Fibroblast of peridontal ligament (primary cell): ENCODE results near the gene TNP2.

Experiments
- DNase-seq: peaks from one replicate; pipeline ENCODE4 v3.0.0-alpha.2; 2010; ENCODE audit errors: extremely low read depth

Gene TNP2

DNA sequence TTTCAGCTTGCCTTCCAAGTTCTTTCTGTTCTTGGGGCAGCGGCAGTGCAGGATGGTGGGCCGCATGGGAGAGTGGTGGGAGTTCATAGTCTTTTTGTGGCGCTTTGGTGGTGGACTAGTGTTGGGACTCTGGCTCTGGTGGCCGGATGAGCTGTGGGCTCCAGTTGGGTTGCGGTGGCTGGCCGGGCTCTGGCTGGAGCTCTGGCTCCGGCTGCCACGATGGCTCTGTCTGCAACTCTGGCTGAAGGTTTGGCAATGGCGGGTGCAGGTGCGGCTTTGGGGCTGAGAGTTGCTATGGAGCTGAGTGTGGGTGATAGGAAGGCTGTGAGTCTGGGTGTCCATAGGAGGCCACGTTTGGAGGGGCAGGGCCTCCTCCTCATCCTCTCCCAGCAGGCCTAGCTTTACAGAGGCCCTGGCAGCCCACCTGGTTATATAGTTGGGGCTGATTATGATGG lies at the start of gene TNP2:
TSS of gene TNP2 (minus strand) at position 405 of the 455 bp plus-strand sequence. CDS start at position 342, 63 bp downstream.
- DNase-seq, result no peak

- no peak for DNase-seq
These were observed 49.7 kb upstream of the TNP2 start for GRCh38 chr16:11318817-11319216.

DNA sequence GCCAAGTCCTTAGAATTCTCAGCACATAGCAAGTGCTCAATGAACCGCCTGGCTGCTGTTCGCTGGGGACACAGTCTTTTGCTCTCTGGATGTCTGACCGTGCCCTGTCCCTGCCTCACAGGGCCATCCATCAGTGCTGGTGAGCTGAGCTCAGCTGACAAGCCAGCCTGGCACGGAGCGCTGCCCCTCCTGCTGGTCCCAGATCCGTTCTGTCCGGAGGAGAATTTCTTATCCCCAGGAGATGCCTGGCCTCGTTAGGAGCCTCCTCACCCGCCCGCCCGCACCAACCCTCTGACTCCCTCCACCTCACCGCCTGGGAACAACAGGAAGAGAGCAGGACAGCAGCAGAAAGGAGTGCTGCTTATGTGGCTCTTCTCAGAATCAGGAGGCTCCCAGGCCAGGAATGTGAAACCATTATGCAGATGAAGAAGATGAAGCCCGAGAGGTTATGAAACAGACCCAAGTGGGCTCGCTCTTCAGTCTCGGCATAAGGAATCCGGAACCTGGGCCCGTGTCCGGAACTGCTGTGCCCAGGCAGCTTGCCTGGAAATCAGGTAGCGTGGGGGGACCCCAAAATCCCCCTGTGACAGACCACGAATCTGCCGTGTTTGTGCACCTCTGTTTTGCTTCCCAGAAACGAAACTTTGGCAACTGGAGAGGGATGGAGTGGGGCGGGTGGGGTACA lies 47.3 kb upstream of the TNP2 start:
- DNase-seq, result no peak

DNA sequence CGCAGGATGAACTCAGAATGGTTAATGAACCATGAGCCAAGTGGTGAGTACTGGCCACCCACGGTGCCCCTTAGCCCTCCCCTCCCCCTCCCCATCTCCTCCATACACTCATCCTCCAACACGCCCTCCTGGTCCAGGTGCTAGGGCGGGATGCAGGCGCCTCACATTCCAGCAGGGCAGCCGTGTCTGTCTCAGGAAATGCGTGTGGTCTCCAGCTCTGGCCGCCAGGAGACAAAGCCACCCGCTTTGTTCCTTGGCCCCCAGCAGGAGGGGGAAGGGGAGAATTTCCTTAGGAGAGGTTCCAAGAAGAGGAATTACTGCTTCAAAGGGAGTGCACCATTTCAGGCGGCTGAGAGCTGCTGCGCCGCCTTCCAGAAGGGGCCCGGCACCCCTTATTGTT lies 46.4 kb upstream of the TNP2 start:
- DNase-seq, result no peak

- no peak for DNase-seq
These were observed 45.3 kb upstream of the TNP2 start for GRCh38 chr16:11314309-11314894.

GRCh38 chr16:11313493-11314308 lies 44.6 kb upstream of the TNP2 start:
- DNase-seq, result no peak

- peak; percentile 48 for DNase-seq
These were observed 43.8 kb upstream of the TNP2 start for GRCh38 chr16:11312718-11313492.

GRCh38 chr16:11310997-11311561 lies 42.0 kb upstream of the TNP2 start:
- DNase-seq, result no peak

DNA sequence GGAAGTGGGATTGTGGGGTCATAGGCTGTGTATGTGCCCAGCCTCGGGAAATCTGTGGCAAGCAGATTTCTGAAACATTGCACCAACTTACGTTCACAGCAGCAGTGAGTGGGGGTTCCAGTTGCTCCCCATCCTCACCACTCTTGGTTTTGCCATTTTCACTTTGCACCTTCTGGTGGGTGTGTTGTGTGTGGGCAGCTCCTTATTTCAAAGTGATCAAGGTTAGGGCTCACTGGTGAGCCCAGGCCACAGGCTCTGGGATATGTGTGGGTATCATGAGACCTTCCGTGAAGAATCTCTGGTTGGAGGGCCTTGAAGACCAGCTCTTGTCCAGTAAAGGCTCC lies 41.5 kb upstream of the TNP2 start:
- no peak for DNase-seq

DNA sequence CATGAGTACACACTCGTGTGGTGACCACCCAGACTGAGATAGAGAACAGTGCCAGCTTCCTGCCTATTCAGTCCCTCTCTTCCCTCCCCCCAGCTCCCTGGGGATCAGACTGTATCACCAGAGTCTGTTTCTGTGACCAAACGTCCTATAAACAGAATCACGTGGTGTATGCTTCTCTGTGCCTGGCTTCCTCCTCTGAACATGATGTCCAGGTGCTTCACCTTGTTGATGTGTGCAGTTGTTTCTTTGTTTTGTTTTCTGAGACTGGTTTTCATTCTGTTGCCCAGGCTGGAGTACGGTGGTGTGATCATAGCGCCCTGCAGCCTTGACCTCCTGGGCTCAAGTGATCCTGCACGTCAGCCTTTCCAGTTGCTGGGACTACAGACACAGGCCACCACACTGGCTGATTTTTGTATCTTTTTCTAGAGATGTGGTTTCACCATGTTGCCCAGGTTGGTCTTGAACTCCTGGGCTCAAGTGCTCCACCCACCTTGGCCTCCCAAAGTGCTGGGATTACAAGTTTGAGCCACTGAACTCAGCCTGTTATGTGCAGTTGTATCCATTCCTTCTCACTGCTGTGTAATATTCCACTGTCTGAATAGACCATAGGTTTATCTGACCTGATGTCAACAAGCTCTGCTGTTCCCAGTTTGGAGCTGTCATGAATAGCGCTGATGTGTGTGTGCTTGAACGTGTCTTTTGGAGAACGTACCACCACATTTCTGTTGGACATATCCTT lies 40.9 kb upstream of the TNP2 start:
- no peak for DNase-seq

- no peak for DNase-seq
These were observed 39.6 kb upstream of the TNP2 start for GRCh38 chr16:11308493-11309283.

GRCh38 chr16:11307639-11308492 lies 38.7 kb upstream of the TNP2 start:
- DNase-seq, result no peak

GRCh38 chr16:11306997-11307638 lies 38.0 kb upstream of the TNP2 start:
- DNase-seq, result no peak

DNA sequence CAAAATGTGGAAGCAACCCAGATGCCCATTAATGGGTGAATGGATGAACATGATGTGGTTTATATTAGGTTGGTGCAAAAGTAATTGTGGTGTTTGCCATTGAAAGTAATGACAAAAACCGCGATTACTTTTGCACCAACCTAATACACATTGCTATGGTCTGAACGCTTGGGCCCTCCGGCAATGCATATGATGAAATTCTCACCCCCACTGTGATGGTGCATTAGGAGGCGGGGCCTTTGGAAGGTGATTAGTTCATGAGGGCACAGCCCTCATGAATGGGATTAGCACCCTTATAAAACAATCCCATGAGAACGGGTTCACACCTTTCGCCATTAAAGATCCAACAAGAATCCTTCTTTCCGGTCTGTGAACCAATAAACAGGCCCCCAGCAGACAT lies 37.3 kb upstream of the TNP2 start:
- DNase-seq, result no peak

- no peak for DNase-seq
These were observed 34.4 kb upstream of the TNP2 start for GRCh38 chr16:11303405-11304138.

DNA sequence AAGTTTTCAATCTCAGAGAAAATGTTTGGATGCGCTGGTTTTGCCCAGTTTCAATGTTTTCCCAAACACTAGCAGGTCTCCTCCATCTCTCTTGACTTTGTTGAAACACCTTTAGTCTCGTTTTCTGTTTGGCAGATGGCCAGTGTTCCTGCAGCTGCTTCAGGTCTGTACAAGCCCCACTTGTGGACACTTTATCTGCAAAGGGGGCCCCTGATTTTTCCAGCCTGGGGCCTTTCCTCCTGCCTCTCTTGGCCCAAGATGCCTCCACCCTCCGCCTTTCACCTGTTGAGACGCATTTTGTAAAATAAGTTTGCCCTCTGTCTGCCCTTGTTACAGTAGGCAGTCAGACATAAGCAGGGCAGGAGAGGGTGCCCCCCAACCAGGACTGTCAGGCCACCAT lies 33.9 kb upstream of the TNP2 start:
- no peak for DNase-seq

DNA sequence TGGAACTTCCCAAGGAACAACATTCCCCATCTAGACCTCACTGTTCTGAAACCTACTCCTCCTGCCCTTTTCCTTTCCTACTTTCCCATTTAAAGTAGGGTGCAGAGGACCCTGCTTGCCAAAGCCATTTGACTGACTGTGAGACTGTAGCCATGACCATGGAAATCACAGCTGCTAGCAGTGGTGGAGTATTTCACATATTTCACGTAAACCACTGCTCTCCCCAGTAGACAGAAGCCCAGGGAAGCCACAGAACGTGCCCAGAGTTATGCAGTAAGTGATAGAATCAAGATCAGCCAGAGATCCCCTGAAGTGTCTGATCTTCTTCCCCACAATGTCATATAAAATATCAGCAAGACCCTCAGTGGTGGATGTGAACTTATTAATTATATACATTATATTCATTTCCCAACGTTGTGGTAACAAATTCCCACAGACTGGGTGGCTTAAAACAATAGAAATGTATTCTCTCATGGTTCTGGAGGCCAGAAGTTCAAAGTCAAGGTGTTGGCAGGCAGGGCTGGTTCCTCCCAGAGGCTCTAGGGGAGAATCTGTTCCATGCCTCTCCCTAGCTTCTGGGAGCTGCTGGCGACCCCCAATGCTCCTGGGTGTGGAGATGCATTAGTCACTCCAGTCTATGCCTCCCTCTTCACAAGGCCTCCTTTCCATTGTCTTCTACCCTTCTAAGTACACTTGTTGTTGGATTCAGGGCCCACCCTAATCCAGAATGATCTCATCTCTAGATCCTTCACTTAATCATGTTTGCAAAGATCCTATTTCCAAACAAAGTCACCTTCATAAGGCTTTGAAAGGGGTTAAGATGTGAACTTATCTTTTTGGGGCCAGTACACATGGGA lies 32.7 kb upstream of the TNP2 start:
- DNase-seq, result no peak
